Transverse colon (tissue), 4 donors: ENCODE data around the gene SNX1.

Experiments
- EP300 ChIP-seq: sonication (generic); formaldehyde crosslinking; IDR thresholded peaks from one replicate; pipeline ENCODE4 v1.6.1; 2017; ENCODE audit warnings: antibody characterized with exemption, low read depth
- POLR2A ChIP-seq: fragments of 450-650 bp; IDR thresholded peaks from one replicate; pipeline ENCODE4 v1.6.1; 2016; ENCODE audit warnings: antibody characterized with exemption, mild to moderate bottlenecking, moderate library complexity
- POLR2AphosphoS5 ChIP-seq, 3 donors: sonication (generic); formaldehyde crosslinking; IDR thresholded peaks; one replicate each; pipeline ENCODE4 v1.6.1; 2016; ENCODE audit warnings: antibody characterized with exemption in 3 of 3
- TF ChIP-seq, protein P1 (sequence below), 5 experiments: fragments of 200-600 bp in 3 of 5; fragments of 450-650 bp in 2 of 5; sonication (generic) in 3 of 5; IDR thresholded peaks; 1 replicate in 2 of 5; 2 replicates in 3 of 5; pipeline ENCODE4 v1.5.1; 2016 to 2017; ENCODE audit warnings: antibody characterized with exemption in 5 of 5, inconsistent platforms in 3 of 5, mild to moderate bottlenecking in 2 of 5, moderate library complexity in 1 of 5

DNA sequence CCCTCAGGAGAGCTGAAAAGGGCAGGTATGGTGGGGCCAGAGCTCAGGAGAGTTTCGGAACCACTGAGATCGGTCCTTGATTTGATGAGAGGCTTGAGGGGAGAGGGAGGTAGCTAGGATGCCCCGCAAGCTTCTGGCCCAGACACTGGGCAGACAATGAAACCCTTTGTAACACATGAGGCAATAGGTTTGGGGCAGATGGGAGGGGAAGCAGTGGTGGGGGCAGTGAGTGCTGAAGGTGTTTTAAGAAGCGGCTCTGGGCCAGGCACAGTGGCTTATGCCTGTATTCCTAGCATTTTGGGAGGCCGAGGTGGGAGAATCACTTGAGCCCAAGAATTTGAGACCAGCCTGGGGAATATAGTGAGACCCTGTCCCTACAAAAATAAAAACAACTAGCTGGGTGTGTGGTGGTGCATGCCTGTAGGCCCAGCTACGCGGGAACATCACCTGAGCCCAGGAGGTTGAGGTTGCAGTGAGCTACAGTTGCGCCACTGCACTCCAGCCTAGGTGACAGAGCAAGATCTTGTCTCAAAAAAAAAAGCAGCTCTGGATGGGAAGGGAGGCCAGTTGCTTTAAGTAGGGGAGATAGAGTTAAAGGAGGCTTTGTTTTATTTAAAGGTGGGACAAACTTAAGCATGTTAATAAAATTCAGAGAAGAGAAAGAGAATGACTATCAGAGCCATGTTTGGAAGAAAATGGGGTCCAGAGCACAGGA is 46.2 kb downstream of the SNX1 start:
- TF ChIP-seq POLR2A, result no peak
- no peak for TF ChIP-seq EP300
- TF ChIP-seq, protein P1, sequence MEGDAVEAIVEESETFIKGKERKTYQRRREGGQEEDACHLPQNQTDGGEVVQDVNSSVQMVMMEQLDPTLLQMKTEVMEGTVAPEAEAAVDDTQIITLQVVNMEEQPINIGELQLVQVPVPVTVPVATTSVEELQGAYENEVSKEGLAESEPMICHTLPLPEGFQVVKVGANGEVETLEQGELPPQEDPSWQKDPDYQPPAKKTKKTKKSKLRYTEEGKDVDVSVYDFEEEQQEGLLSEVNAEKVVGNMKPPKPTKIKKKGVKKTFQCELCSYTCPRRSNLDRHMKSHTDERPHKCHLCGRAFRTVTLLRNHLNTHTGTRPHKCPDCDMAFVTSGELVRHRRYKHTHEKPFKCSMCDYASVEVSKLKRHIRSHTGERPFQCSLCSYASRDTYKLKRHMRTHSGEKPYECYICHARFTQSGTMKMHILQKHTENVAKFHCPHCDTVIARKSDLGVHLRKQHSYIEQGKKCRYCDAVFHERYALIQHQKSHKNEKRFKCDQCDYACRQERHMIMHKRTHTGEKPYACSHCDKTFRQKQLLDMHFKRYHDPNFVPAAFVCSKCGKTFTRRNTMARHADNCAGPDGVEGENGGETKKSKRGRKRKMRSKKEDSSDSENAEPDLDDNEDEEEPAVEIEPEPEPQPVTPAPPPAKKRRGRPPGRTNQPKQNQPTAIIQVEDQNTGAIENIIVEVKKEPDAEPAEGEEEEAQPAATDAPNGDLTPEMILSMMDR (IDR thresholded peaks at IDR 0.05), result no peak
- no peak for TF ChIP-seq POLR2AphosphoS5 (IDR thresholded peaks at IDR 0.05)
